Heart left ventricle (tissue), 13 donors: ENCODE results near the gene MS4A12.

Experiments
- CTCF ChIP-seq, 12 donors: fragments of 200-600 bp; sonication (generic) in 4 of 12; IDR thresholded peaks; one replicate each; pipeline versions ENCODE4 v1.5.0 to v1.8.0; 2018 to 2022; ENCODE audit warnings: antibody characterized with exemption in 12 of 12, mild to moderate bottlenecking in 5 of 12
- POLR2A ChIP-seq, 2 donors: fragments of 450-650 bp; IDR thresholded peaks; one replicate each; pipeline ENCODE4 v1.6.1; 2017; ENCODE audit warnings: antibody characterized with exemption in 2 of 2, mild to moderate bottlenecking in 2 of 2, moderate library complexity in 2 of 2
- donor health status: ischemic (EF 13 %, LVEDD 7.1; RV severe dilation, severe dysfunction).
- donor health status: DM: no; HTN: yes; CAD: no.
- donor health status: DM: no; HTN: no; CAD: no.
- donor health status: ischemic (EF 25% LVEDD 6.9; RV normal size, moderate dysfunction).
- donor health status: ischemic (EF 25% LVEDD 5.7; RV mildly dilated, moderate dysfunction).
- donor health status: ischemic (EF 35%, LVEDD 5.7; RV mildly dilated, moderate dysfunction).
- donor health status: nonischemic (EF 11% LVEDD 7.7; RV severe dilation, severe dysfunction).
- donor health status: DM: yes; HTN: yes; CAD: no.
- donor health status: PGD.
- donor health status: ischemic (EF 29% LVEDD 5.4; RV normal size, mild dysfunction).
- donor health status: nonischemic (EF 23%, LVEDD 6.1; RV moderate dilation, normal function).

- TF ChIP-seq CTCF (IDR thresholded peaks at IDR 0.05) (no peak), POLR2A (IDR thresholded peaks at IDR 0.05) (no peak)
These were observed 15.5 kb upstream of the MS4A12 start for GRCh38 chr11:60477035-60477445.
